Body of pancreas (tissue), 4 donors: ENCODE results near the gene ASIC3. TPM values are rescaled to one million over a fixed set of nuclear protein-coding genes. Genes with fewer than 3 reads are reported as not detected.

Experiments used
- ATAC-seq: fragments of 150-250 bp; one replicate; pipeline ENCODE4 v1.9.1; 2016
- DNase-seq, 4 donors: peaks; one replicate each; pipeline ENCODE4 v3.0.0-alpha.2; 2019
- H3K27ac ChIP-seq, 4 donors: fragments of 200-600 bp; sonication (generic); 1 replicate in 3 of 4; 2 replicates in 1 of 4; pipeline versions ENCODE4 v1.5.1 to v1.6.1; 2016 to 2019; ENCODE audit warnings: mild to moderate bottlenecking in 1 of 4, mixed read lengths in 1 of 4, moderate library complexity in 1 of 4
- H3K27me3 ChIP-seq, 2 donors: fragments of 200-600 bp; sonication (generic); one replicate each; pipeline ENCODE4 v1.6.0; 2016; ENCODE audit warnings: mild to moderate bottlenecking in 1 of 2
- H3K36me3 ChIP-seq, 2 donors: fragments of 200-600 bp; sonication (generic); replicated peaks in 1 of 2; 2 replicates each; pipeline ENCODE4 v1.5.1; 2016; ENCODE audit warnings: low read depth in 2 of 2; ENCODE audit not compliant: insufficient read depth in 1 of 2
- H3K4me1 ChIP-seq: fragments of 200-600 bp; sonication (generic); one replicate; pipeline ENCODE4 v1.6.0; 2016
- H3K4me3 ChIP-seq, 2 donors: fragments of 200-600 bp; sonication (generic); 1 replicate in 1 of 2; 2 replicates in 1 of 2; pipeline ENCODE4 v1.5.1; 2016 to 2019
- H3K9me3 ChIP-seq, 3 donors: fragments of 200-600 bp; sonication (generic); 1 replicate in 2 of 3; 2 replicates in 1 of 3; pipeline ENCODE4 v1.5.1; 2016
- CTCF ChIP-seq, 7 experiments: fragments of 450-650 bp in 4 of 7; fragments of 200-600 bp in 3 of 7; sonication (generic) in 3 of 7; IDR thresholded peaks; one replicate each; pipeline ENCODE4 v1.5.1; 2016 to 2019; ENCODE audit warnings: antibody characterized with exemption in 7 of 7
- POLR2A ChIP-seq, 3 donors: fragments of 450-650 bp; IDR thresholded peaks; one replicate each; pipeline ENCODE4 v1.6.1; 2016; ENCODE audit warnings: antibody characterized with exemption in 3 of 3, mild to moderate bottlenecking in 2 of 3
- WGBS, 2 donors: methylation state at CpG; one replicate each; pipeline ENCODE4 v1.1.5; 2017; 5-methylcytosine and 5-hydroxymethylcytosine counted together
- intact Hi-C: fragments of 100-400 bp; cut with DNase I; formaldehyde crosslinking; loops from one replicate; pipeline ENCODE4 v1.15.1; 2023
- total RNA-seq, 2 donors: library from RNA; depleted of rRNA; stranded (reverse); fragments of >200 nt; gene quantifications; one replicate each; pipeline ENCODE4 v1.1.0, GENCODE V29; 2016

ASIC3 gene
- total RNA-seq, 2 donors from 2014 or later: 0.78 to 1.3 TPM

- Histone ChIP-seq H3K27me3 (no peaks in the 10 kb centered on the region), H3K36me3 (no peaks in the 10 kb centered on the region), H3K4me3 (no peak overlapping the region), H3K4me1 (no peaks in the 10 kb centered on the region), H3K9me3 (no peaks in the 10 kb centered on the region), H3K27ac (no peak overlapping the region)
- 89 to 97% methylated on average over 12 to 16 of the region's 16 CpGs for WGBS, 2 donors
- TF ChIP-seq POLR2A (IDR thresholded peaks at IDR 0.05) (no peak), CTCF (IDR thresholded peaks at IDR 0.05) (no peak)
- intact Hi-C loops: no loop called here
- no peak for ATAC-seq
- no peak for DNase-seq
These were observed 46.8 kb upstream of the ASIC3 start for GRCh38 chr7:151001546-151001945.

- H3K4me3 ChIP-seq: no peak overlapping the region
- no peak for ATAC-seq
- peaks cover 6% of the 10 kb centered on the region for H3K4me1 ChIP-seq
- H3K9me3 ChIP-seq: no peaks in the 10 kb centered on the region
- intact Hi-C loops: no loop called here
- no peak for TF ChIP-seq POLR2A (IDR thresholded peaks at IDR 0.05)
- H3K27ac ChIP-seq: no peak overlapping the region
- no peaks in the 10 kb centered on the region for H3K36me3 ChIP-seq
- 39 to 57% methylated on average over 12 of the region's 12 CpGs for WGBS, 2 donors
- no peaks in the 10 kb centered on the region for H3K27me3 ChIP-seq
- peak in 1 of 4 donors; percentile 25 for DNase-seq
These were observed 44.8 kb upstream of the ASIC3 start for GRCh38 chr7:151003572-151003971.

- H3K4me1 ChIP-seq: peaks cover 10% of the 10 kb centered on the region
- intact Hi-C loops: no loop called here
- H3K4me3 ChIP-seq: no peak overlapping the region
- TF ChIP-seq CTCF (IDR thresholded peaks at IDR 0.05) (no peak), POLR2A (IDR thresholded peaks at IDR 0.05) (no peak)
- 51 to 58% methylated on average over 9 of the region's 9 CpGs for WGBS, 2 donors
- H3K27me3 ChIP-seq: no peaks in the 10 kb centered on the region
- ATAC-seq: no peak
- H3K9me3 ChIP-seq: no peaks in the 10 kb centered on the region
- H3K36me3 ChIP-seq: no peaks in the 10 kb centered on the region
- no peak for DNase-seq
- no peak overlapping the region for H3K27ac ChIP-seq
These were observed 42.8 kb upstream of the ASIC3 start for GRCh38 chr7:151005566-151005965.

- Histone ChIP-seq H3K9me3 (no peaks in the 10 kb centered on the region), H3K27ac (no peak overlapping the region), H3K36me3 (no peaks in the 10 kb centered on the region), H3K4me3 (no peak overlapping the region), H3K27me3 (no peaks in the 10 kb centered on the region), H3K4me1 (peaks cover 10% of the 10 kb centered on the region)
- no peak for DNase-seq
- TF ChIP-seq POLR2A (IDR thresholded peaks at IDR 0.05) (no peak), CTCF (IDR thresholded peaks at IDR 0.05) (no peak)
- no peak for ATAC-seq
- WGBS, 2 donors: 74 to 83% methylated on average over 6 to 21 of the region's 23 CpGs
- intact Hi-C loops: no loop called here
These were observed 41.6 kb upstream of the ASIC3 start for GRCh38 chr7:151006590-151007300.

GRCh38 chr7:151007469-151007898 is 40.8 kb upstream of the ASIC3 start:
- Histone ChIP-seq H3K9me3 (no peaks in the 10 kb centered on the region), H3K4me1 (peaks cover 10% of the 10 kb centered on the region), H3K36me3 (no peaks in the 10 kb centered on the region), H3K27ac (no peak overlapping the region), H3K4me3 (no peak overlapping the region), H3K27me3 (no peaks in the 10 kb centered on the region)
- TF ChIP-seq CTCF (IDR thresholded peaks at IDR 0.05) (no peak), POLR2A (IDR thresholded peaks at IDR 0.05) (no peak)
- DNase-seq: peak in 1 of 4 donors; percentile 10
- no peak for ATAC-seq
- intact Hi-C loops: no loop called here
- 78 to 80% methylated on average over 7 of the region's 7 CpGs for WGBS, 2 donors
